HG02938 (cell line): ENCODE measurements around the gene TMED8.
"Not testable (repeated sequence)": the region's sequence is repeated elsewhere in the genome, so short reads cannot be mapped to it uniquely, and the experiment has no call there.

Source experiments
- ATAC-seq: cut with Tn5 transposase; IDR thresholded peaks from one replicate; pipeline ENCODE4 v1.9.1; 2021; ENCODE audit warnings: mild to moderate bottlenecking, moderate library complexity; ENCODE audit not compliant: unreplicated experiment

Gene TMED8, protein sequence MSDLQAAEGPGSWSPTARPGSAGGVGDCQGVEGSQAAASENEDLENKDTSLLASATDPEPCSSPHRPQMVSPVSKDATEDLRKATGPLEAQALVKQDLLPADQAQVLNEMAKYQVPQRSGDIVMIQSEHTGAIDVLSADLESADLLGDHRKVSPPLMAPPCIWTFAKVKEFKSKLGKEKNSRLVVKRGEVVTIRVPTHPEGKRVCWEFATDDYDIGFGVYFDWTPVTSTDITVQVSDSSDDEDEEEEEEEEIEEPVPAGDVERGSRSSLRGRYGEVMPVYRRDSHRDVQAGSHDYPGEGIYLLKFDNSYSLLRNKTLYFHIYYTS

DNA sequence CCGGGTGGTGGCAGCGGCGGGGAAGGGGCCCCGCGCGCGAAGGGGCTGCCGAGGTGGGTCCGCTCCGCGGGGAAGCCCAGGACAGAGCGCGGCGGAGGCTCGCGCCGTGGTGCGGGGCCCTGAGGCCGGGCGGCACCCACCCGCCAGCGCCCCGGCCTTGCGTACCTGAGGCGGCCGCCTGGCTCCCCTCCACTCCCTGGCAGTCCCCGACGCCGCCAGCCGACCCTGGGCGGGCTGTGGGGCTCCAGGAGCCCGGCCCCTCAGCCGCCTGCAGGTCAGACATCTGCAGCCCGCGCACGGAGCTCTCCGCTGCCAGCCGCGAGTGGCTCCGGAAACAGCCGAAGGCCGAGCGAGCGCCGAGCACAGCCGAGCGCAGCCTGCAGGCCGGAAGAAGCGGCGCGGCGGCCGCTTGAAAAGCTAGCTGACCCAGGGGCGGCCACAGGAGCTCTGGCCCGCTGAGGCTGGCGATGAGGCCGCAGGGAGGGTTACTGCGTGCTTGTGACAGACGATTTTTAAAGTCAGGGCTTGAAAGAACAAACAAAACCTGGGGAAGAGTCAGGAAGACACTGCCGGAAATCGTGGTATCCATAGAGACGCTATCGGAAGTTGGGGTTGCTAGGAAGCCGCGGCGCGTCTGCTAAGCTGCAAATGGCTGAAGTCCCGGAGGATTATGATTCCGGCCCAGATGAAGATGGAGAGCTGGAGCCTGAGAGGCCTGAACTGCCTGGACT, at the start of gene TMED8, which contains the start of gene SAMD15:
Gene TMED8, minus strand, starts transcription at position 324 of the 731 bp plus-strand sequence. Its CDS starts 41 bp downstream, at position 283.
Gene SAMD15, plus strand, starts transcription at position 609 of the 731 bp plus-strand sequence. Its CDS starts 40 bp downstream, at position 649.
- ATAC-seq: peak; percentile 75

DNA sequence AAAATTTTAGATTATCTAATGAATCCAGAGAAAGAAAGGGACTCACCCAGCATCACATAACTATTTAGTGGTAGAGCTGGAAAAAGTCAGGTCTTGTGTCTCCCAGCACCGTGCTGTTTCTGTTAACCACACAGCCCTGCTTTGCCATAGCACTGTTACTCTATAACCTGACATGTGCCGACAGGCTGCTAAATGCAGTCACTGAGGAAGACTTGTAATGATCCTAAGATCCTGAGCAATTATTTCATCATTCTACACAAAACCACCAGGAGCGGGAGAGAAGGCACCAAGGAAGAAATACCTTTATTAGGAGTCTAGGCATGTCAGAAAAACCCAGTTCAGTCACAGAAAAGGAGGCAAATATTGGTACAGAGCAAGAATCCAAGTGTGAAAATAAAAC, 49.5 kb upstream of the TMED8 start:
- no peak for ATAC-seq

DNA sequence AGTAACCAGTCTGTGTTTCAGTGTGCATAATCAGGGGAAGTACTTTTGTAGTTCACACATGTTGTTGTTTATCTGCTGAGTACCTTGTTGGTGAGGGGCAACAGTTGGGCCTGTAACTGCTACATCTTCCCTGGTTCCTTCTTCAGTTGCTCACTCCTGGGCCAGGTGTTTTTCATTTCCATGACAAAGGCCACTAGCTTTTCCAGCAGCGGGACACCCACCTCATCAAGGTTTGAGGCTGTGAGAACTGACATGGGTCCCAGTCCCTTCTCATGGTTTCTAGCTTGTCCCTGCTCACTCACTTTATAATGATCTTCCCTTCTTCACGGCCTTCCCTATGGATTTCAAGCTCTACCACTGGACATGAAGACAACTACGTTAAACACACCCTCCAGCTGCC, 48.0 kb upstream of the TMED8 start:
- ATAC-seq: no peak

DNA sequence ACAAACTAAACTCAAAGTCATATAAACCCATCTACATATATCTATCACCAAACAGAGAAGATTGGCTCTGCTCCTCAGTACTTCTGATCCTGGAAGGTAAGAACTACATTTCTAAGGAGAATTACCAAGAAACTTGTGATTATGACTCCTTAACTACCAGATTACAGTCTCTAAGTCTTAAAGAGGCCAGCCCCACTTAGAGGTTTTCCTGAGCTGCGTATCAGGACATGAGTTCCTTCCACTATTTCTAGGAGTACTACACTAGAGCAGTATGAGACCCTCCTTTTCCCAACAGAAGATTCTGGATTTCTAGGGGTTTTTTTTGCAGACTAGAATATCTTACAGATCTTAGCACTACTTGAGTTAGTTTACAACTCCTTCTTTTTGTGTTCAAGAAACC, 46.5 kb upstream of the TMED8 start, which contains the start of gene NOXRED1:
Gene NOXRED1, minus strand, starts transcription at position 101 of the 400 bp plus-strand sequence. CDS start 634 bp downstream, outside the sequence.
- ATAC-seq: no peak

DNA sequence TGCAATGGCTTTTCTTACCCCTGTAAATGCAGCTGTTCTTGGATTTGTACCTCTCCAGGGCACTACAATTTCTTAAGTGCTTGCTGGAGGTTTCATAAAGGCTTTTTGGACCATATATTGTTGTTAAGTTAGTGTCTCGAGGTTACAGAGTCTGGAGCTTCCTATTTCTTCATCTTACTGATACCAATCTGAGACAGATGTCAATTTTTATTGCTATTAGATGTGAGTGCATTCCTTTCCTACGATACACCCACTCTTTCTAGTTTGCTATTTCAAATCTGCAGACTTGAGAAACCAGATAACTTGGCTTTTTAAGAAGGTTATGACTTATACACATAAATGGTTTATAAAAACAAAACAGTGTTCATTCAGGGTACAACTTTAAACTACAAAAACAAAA, 44.3 kb upstream of the TMED8 start:
- no peak for ATAC-seq

DNA sequence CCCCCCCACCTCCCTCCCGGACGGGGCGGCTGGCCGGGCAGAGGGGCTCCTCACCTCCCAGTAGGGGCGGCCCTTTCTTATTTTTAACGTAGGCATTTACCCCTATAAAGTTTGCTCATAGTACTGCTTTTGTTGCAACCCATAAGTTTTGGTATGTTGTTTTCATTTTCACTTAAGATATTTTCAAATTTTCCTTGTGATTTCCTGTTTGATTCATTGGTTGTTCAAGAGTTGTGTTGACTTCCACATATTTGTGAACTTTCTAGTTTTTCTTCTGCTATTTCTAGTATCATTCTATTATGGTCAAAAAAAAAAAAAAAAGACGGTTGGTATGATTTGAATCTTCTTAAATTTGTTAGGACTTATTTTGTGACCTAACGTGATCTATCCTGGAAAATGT, 39.9 kb upstream of the TMED8 start:
- ATAC-seq: no peak

DNA sequence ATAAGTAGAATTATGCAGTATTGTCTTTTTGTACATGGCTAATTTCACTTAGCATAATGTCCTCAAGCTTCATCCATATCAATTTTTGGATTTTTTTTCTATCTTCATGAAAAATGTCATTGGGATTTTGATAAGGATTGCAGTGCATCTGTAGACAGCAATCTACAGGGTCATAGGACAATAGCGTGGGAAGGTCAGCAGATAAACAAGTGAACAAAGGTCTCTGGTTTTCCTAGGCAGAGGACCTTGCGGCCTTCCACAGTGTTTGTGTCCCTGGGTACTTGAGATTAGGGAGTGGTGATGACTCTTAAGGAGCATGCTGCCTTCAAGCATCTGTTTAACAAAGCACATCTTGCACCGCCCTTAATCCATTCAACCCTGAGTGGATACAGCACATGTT, 39.2 kb upstream of the TMED8 start:
- not testable (repeated sequence) for ATAC-seq

DNA sequence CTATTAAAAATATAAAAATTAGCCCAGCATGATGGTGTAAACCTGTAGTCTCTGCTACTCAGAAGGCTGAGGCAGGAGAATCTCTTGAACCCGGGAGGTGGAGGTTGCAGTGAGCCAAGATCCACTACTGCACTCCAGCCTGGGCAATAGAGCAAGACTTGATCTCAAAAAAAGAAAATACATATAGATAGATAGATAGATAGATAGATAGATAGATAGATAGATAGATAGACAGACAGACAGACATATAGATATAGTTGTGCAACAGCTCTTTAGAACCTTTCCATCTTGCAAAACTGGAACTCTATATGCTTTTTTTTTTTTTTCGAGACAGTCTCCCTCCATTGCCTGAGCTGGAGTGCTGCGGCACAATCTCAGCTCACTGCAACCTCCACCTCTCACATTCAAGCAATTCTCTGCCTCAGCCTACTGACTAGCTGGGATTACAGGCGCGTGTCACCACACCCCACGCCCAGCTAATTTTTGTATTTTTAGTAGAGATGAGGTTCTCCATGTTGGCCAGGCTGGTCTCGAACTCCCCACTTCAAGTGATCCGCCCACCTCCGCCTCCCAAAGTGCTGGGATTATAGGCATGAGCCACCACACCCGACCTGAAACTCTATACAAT, 38.6 kb upstream of the TMED8 start:
- not testable (repeated sequence) for ATAC-seq

DNA sequence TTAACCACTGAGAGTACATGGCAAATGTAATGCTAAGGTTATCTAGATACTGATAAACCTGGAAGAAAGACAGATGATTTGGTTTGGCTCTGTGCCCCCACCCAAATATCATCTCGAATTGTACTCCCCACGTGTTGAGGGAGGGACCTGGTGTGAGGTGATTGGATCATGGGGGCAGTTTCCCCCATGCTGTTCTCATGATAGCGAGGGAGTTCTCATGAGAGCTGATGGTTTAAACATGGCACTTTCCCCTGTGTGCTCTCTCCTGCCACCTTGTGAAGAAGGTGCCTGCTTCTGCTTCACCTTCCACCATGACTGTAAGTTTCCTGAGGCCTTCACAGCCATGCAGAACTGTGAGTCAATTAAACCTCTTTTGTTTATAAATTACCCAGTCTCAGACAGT, 32.2 kb upstream of the TMED8 start:
- ATAC-seq: no peak

DNA sequence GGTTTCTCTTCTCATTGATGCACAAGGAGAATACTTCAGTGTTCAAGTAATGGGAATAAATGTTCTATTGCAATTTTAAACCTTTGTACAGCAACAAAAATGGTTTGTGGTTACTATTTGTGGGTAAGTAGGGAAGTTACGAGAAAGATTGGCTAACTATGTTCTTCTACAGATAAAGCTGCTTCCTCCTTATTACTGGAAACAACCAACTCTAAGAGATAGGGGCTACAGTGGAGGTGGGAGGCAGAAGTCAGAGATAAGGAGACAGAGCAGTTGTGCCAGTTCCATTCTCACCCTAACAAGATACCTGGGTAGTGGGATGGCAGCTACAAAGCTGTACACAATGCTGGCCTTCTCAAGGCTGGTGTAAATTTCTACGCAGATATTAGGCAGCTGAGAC, 30.3 kb upstream of the TMED8 start:
- no peak for ATAC-seq

DNA sequence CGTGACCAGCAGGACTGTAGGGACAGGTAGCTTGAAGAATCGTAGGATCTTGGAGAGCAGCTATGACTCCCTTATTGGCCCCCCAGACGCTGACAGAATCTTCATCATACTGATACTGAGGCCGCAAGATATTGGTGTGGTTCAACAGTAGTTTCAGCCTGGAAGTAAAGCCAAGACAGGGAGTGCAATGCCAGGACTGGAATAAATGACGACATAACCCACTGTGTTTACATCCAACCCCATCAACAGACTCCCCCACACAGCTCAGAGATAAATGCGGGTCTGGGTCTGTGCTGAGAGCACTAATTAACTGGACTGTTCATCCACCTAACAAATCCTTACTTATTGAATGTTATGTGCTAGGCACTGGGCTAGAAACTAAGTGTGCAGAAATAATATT, 29.8 kb upstream of the TMED8 start:
- ATAC-seq: no peak

DNA sequence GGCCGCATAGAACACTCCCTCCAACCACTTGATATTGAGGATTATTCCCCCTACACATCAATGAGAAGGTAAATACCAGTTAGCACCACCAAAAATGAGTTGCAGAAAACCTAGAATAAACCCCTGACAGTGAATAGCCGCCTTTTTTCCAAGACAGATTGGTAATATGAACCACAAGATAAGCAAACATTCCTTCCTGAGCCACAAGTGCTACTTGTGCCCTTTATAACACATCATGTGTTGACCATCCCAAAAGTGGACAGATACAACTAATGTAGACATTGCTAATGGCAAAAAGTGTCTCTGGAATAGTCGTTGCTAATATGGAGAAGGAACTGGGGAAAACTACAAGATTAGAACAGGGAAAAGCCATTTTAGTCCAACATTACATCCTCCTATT, 29.2 kb upstream of the TMED8 start:
- ATAC-seq: no peak

DNA sequence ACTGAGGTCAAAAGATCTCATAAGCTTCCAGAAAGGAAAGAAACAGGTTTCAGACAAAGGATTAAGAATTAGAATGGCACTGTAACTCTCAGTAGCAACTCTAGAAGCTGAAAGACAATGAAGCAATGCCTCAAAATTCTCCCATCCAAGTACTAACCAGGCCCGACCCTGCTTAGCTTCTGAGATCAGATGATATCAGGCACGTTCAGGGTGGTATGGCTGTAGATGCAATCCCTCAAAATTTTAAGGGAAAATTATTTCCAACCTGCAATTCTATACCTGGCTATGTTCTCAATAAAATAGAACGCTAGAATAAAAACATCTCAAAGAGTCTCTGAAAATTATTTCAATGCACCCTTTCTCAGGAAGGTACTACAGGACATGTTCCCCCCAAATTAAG, 26.9 kb upstream of the TMED8 start:
- ATAC-seq: no peak

DNA sequence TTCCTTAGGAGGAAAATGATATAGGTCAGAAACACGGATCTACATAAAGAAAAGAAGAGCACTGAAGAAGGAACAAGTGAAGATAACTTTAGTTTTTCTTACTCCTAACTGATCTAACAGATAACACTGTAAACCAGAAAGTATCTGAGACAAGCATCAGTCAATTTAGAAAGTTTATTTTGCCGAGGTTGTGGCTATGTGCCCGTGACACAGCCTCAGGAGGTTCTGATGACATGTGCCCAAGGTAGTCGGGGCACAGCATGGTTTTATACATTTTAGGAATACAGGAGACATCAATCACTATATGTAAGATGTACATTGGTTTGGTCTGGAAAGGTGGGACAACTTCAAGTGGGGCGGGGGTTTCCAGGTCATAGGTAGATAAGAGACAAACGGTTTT, 23.3 kb upstream of the TMED8 start:
- ATAC-seq: no peak

DNA sequence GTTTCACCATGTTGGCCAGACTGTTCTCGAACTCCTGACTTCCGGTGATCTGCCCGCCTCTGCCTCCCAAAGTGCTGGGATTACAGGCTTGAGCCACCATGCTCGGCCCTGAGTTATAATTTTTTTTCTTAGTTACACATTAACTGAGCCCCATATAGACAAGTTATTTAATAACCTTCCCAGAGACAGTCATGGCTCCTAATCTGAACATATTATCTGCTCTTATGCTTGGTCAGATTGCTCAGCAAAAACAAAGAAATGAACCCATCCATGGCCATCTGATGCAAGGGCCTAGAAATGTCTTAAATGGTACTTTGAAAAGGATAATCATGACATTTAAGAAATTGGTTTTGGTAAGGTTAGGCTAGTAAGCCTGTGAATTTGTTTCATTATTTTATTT, 13.3 kb upstream of the TMED8 start:
- no peak for ATAC-seq

DNA sequence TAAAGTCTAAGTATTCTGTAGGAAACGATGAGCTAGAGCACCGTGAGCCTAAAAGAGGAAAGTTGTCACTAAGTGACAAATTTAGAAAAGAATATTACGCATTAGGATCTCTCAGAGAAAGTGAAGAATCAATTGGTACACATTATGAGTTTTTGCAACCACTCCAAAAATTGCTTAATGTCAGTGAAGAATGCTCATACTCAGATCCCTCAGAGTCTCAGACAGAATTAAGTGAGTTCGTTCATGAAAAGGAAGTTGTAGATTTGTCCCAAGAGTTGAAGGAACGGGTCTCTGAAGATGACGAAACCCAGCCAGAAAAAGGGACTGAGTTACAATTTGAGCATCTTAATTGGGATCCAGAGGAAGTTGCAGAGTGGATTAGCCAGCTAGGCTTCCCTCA, 1.8 kb upstream of the TMED8 start:
- no peak for ATAC-seq

DNA sequence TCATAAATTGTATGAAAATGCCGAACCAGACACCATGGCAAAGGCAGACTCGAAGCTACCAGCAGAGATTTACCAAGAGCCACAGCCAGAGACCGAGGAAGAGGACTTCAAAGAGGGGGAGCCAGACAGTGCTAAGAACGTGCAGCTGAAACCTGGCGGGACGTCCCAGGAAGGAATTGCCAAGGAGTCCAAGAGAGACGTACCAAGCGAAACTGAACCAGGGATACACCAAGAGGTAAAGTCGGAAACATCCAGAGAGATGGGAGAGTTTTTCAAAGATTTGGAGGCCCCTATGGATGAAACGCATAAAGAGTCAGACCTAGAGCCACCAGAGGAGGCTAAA, 579 bp upstream of the TMED8 start:
- no peak for ATAC-seq

DNA sequence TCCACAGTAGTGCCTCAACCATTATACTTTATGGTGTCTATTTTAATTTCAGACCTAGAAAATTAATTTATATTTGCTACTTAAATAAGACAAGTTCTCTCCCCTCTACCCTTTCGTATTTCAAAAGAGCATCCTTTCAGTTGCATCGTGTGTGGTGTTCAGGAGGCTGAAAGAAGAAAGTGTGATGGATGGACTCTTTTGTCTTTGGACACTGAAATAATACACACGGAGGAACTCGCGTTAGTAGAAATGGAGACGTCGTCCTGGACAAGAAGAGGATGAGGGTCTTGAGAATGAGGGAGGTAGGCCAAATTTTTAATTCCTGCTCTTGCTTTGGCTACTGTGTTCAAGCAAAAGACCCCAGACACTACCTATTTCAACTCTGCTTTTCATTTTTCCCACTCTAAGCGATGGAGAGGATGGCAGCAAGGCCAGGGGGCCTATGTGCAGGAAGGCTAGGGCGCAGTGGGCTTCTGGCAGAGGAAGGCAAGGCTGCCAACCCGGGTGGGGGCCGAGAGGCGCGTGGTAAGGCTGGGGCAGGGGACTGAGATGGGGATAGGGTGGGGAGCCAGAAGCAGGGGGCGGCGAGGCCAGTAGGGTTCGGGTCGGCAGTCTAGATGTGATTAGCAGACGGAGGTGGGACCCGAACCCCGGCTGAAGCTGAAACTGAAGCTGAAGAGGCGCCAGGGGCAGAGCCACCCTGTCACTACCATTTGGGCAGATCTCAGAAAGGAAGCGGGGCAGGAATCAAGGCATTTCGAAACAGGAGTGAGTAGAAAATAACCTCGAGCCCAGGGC, 722 bp downstream of the TMED8 start:
- peak; percentile 22 for ATAC-seq

DNA sequence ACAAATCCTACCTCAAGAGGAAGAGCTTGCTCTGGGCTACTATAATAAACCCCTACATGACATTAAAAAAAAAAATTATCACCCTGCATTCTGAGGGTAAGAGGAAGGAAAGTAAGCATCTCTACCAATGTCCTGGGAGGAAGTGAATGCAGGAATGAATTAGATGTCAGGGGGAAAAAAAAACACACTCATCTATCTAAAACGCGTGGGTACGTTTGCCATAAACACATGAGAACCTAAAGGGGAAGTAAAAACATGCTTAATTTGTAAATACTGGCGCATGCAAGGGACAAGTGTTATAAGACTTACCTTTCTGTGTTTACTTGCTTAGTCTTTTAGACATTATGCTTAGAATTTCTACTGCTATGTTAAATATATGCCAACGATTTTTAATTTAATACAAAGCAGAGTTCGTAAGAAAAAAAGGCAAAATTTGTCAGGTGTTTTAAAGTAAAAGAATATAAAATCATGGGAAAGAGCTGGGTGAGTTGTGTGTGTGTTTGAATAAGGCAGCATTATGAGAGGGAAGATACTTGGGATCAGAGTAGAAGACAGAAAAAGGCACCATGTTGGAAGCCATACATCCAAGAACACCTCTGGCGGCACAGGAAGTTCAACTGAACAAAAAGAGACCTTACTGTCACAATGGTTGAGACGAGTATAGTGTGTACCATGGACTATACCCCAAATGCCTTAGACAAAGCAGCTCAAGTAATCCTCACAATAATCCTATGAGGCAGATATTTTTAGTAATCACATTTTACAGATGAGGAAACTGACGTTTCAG, 1.5 kb downstream of the TMED8 start:
- no peak for ATAC-seq

DNA sequence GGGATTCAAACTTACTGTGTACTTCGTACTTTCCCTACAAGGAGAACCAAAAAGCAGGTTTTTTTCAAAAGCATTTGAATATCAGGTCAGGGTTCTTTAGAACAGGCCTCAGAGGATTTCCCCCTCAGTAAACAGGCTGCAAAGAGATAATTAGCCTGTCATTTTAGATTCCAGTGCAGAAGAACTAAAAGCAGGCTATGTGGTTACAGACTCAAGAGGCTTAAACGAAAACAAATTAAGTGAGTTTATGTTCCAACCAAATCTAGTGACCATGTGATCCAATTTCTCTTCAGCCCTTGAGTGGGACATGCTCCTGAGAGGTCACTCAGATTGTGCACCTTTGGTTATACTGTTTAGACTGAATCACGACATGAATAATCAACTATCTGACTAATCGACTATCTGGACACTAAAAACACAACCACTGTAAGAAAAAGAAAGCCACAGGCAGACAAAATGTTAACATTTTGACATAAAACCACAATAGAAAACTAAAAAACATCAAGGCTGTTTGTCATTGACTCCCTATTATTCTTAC, 4.5 kb downstream of the TMED8 start:
- peak; percentile 31 for ATAC-seq
